Measurements from ENCODE around the gene C19orf38. TPM values are rescaled to one million over a fixed set of nuclear protein-coding genes. Genes with fewer than 3 reads are reported as not detected.

Gene C19orf38
- total and polyA plus RNA-seq, 3 donors from 2014 or later: 17.4 to 21.0 (median 19.3) TPM

- Histone ChIP-seq H3K27me3 (no peaks in the 10 kb centered on the region), H3K27ac (no peak overlapping the region), H3K4me3 (no peak overlapping the region), H3K36me3 (ENCODE audit: low read depth, missing control alignments) (no peaks in the 10 kb centered on the region), H3K9me3 (no peaks in the 10 kb centered on the region), H3K4me1 (peaks cover 3% of the 10 kb centered on the region)
- intact Hi-C loops (cut with DNase I; ENCODE audit: low total_unique reads): no loop called here
- WGBS, 2 donors: 95% methylated on average over 19 to 27 of the region's 27 CpGs
- TF ChIP-seq CTCF (IDR thresholded peaks at IDR 0.05): no peak
- no peak for TF ChIP-seq POLR2A (IDR thresholded peaks at IDR 0.05)
- no peak for DNase-seq
Observed at GRCh38 chr19:10819124-10820060, 28.8 kb upstream of the C19orf38 start.

GRCh38 chr19:10820173-10820572, 28.0 kb upstream of the C19orf38 start:
- 88 to 90% methylated on average over 7 of the region's 7 CpGs for WGBS, 2 donors
- H3K36me3 ChIP-seq (ENCODE audit: low read depth, missing control alignments): no peaks in the 10 kb centered on the region

GRCh38 chr19:10823690-10824089, 24.5 kb upstream of the C19orf38 start:
- H3K9me3 ChIP-seq: no peaks in the 10 kb centered on the region
- H3K27me3 ChIP-seq: no peaks in the 10 kb centered on the region
- 91 to 100% methylated on average over 2 to 12 of the region's 12 CpGs for WGBS, 2 donors
- no peaks in the 10 kb centered on the region for H3K36me3 ChIP-seq (ENCODE audit: low read depth, missing control alignments)
- H3K4me1 ChIP-seq: no peaks in the 10 kb centered on the region
- no peak for TF ChIP-seq CTCF (IDR thresholded peaks at IDR 0.05)
- no peak for TF ChIP-seq POLR2A (IDR thresholded peaks at IDR 0.05)
- H3K27ac ChIP-seq: no peak overlapping the region
- H3K4me3 ChIP-seq: no peak overlapping the region
- intact Hi-C loops (cut with DNase I; ENCODE audit: low total_unique reads): no loop called here
- no peak for DNase-seq

More at GRCh38 chr19:10820173-10820572, 28.0 kb upstream of the C19orf38 start:
- Histone ChIP-seq H3K27me3 (no peaks in the 10 kb centered on the region), H3K4me3 (no peak overlapping the region), H3K4me1 (peaks cover 3% of the 10 kb centered on the region), H3K27ac (no peak overlapping the region), H3K9me3 (no peaks in the 10 kb centered on the region)
- intact Hi-C loops (cut with DNase I; ENCODE audit: low total_unique reads): no loop called here
- TF ChIP-seq CTCF (IDR thresholded peaks at IDR 0.05): peak in 1 of 3 experiments; percentile 3
- no peak for TF ChIP-seq POLR2A (IDR thresholded peaks at IDR 0.05)
- DNase-seq: no peak

- no peaks in the 10 kb centered on the region for H3K9me3 ChIP-seq
- 73 to 95% methylated on average over 7 of the region's 7 CpGs for WGBS, 2 donors
- H3K4me1 ChIP-seq: no peaks in the 10 kb centered on the region
- H3K27me3 ChIP-seq: no peaks in the 10 kb centered on the region
- no peak for DNase-seq
- intact Hi-C loops (cut with DNase I; ENCODE audit: low total_unique reads): no loop called here
- no peak overlapping the region for H3K27ac ChIP-seq
- TF ChIP-seq CTCF (IDR thresholded peaks at IDR 0.05) (no peak), POLR2A (IDR thresholded peaks at IDR 0.05) (no peak)
- H3K4me3 ChIP-seq: no peak overlapping the region
- no peaks in the 10 kb centered on the region for H3K36me3 ChIP-seq (ENCODE audit: low read depth, missing control alignments)
Observed at GRCh38 chr19:10826231-10826630, 22.0 kb upstream of the C19orf38 start.

Data from testis (tissue), 3 donors.